ENCODE results near the gene FA2H.
"Not testable (repeated sequence)": the region's sequence is repeated elsewhere in the genome, so short reads cannot be mapped to it uniquely, and the experiment has no call there.

The FA2H gene

GRCh38 chr16:74774223-74775139 lies at the start of gene FA2H:
Gene FA2H, minus strand, starts transcription at chr16:74774820. Its CDS starts 65 bp downstream, at chr16:74774755.
- peak; percentile 95 for DNase-seq
- in situ Hi-C loops (cut with HindIII; ENCODE audit: low pct_ligation_motif_present, low pct_unique_long_range_greater_than_20kb, low sequenced_read_pairs): no loop called here

GRCh38 chr16:74817851-74818250 lies 43.2 kb upstream of the FA2H start:
- in situ Hi-C loops (cut with HindIII; ENCODE audit: low pct_ligation_motif_present, low pct_unique_long_range_greater_than_20kb, low sequenced_read_pairs): no loop called here

GRCh38 chr16:74813109-74813641 lies 38.6 kb upstream of the FA2H start:
- in situ Hi-C loops (cut with HindIII; ENCODE audit: low pct_ligation_motif_present, low pct_unique_long_range_greater_than_20kb, low sequenced_read_pairs): no loop called here
- DNase-seq: peak; percentile 86

More at GRCh38 chr16:74817851-74818250, 43.2 kb upstream of the FA2H start:
- DNase-seq: no peak

GRCh38 chr16:74811911-74812310 lies 37.3 kb upstream of the FA2H start:
- in situ Hi-C loops (cut with HindIII; ENCODE audit: low pct_ligation_motif_present, low pct_unique_long_range_greater_than_20kb, low sequenced_read_pairs): no loop called here
- no peak for DNase-seq

- DNase-seq; in situ Hi-C loops (cut with HindIII; ENCODE audit: low pct_ligation_motif_present, low pct_unique_long_range_greater_than_20kb, low sequenced_read_pairs): not testable (repeated sequence)
Measured at GRCh38 chr16:74811216-74811615, 36.6 kb upstream of the FA2H start.

GRCh38 chr16:74807052-74807646 lies 32.5 kb upstream of the FA2H start:
- no peak for DNase-seq
- in situ Hi-C loops (cut with HindIII; ENCODE audit: low pct_ligation_motif_present, low pct_unique_long_range_greater_than_20kb, low sequenced_read_pairs): no loop called here

- in situ Hi-C loops (cut with HindIII; ENCODE audit: low pct_ligation_motif_present, low pct_unique_long_range_greater_than_20kb, low sequenced_read_pairs): no loop called here
- DNase-seq: no peak
Measured at GRCh38 chr16:74800216-74800871, 25.7 kb upstream of the FA2H start.

GRCh38 chr16:74797414-74797813 lies 22.8 kb upstream of the FA2H start:
- no peak for DNase-seq
- in situ Hi-C loops (cut with HindIII; ENCODE audit: low pct_ligation_motif_present, low pct_unique_long_range_greater_than_20kb, low sequenced_read_pairs): no loop called here

GRCh38 chr16:74795104-74795503 lies 20.5 kb upstream of the FA2H start:
- in situ Hi-C loops (cut with HindIII; ENCODE audit: low pct_ligation_motif_present, low pct_unique_long_range_greater_than_20kb, low sequenced_read_pairs): no loop called here
- DNase-seq: no peak

GRCh38 chr16:74794668-74795067 lies 20.0 kb upstream of the FA2H start:
- in situ Hi-C loops (cut with HindIII; ENCODE audit: low pct_ligation_motif_present, low pct_unique_long_range_greater_than_20kb, low sequenced_read_pairs): no loop called here
- DNase-seq: no peak

- in situ Hi-C loops (cut with HindIII; ENCODE audit: low pct_ligation_motif_present, low pct_unique_long_range_greater_than_20kb, low sequenced_read_pairs): no loop called here
- DNase-seq: no peak
Measured at GRCh38 chr16:74793571-74793970, 19.0 kb upstream of the FA2H start.

- no peak for DNase-seq
- in situ Hi-C loops (cut with HindIII; ENCODE audit: low pct_ligation_motif_present, low pct_unique_long_range_greater_than_20kb, low sequenced_read_pairs): no loop called here
Measured at GRCh38 chr16:74792225-74792624, 17.6 kb upstream of the FA2H start.

- DNase-seq; in situ Hi-C loops (cut with HindIII; ENCODE audit: low pct_ligation_motif_present, low pct_unique_long_range_greater_than_20kb, low sequenced_read_pairs): not testable (repeated sequence)
Measured at GRCh38 chr16:74791749-74792148, 17.1 kb upstream of the FA2H start.

- no peak for DNase-seq
- in situ Hi-C loops (cut with HindIII; ENCODE audit: low pct_ligation_motif_present, low pct_unique_long_range_greater_than_20kb, low sequenced_read_pairs): no loop called here
Measured at GRCh38 chr16:74788108-74788507, 13.5 kb upstream of the FA2H start.

- in situ Hi-C loops (cut with HindIII; ENCODE audit: low pct_ligation_motif_present, low pct_unique_long_range_greater_than_20kb, low sequenced_read_pairs): no loop called here
Measured at GRCh38 chr16:74785031-74785430, 10.4 kb upstream of the FA2H start.

GRCh38 chr16:74778646-74779045 lies 4.0 kb upstream of the FA2H start:
- in situ Hi-C loops (cut with HindIII; ENCODE audit: low pct_ligation_motif_present, low pct_unique_long_range_greater_than_20kb, low sequenced_read_pairs): no loop called here
- DNase-seq: no peak

More at GRCh38 chr16:74785031-74785430, 10.4 kb upstream of the FA2H start:
- DNase-seq: no peak

GRCh38 chr16:74776926-74777325 lies 2.3 kb upstream of the FA2H start:
- no peak for DNase-seq
- in situ Hi-C loops (cut with HindIII; ENCODE audit: low pct_ligation_motif_present, low pct_unique_long_range_greater_than_20kb, low sequenced_read_pairs): no loop called here

- DNase-seq: no peak
- in situ Hi-C loops (cut with HindIII; ENCODE audit: low pct_ligation_motif_present, low pct_unique_long_range_greater_than_20kb, low sequenced_read_pairs): no loop called here
Measured at GRCh38 chr16:74775255-74775654, 635 bp upstream of the FA2H start.

Measured in ACHN (cell line).